Adipocyte (in vitro differentiated cells): ENCODE data around the gene PHRF1.

ENCODE experiments used
- DNase-seq: peaks from one replicate; pipeline ENCODE4 v3.0.0-alpha.2; 2015; ENCODE audit warnings: low read depth
- H3K27me3 ChIP-seq: replicated peaks from 2 replicates; pipeline ENCODE4 v1.7.0; 2013; ENCODE audit warnings: mild to moderate bottlenecking, low read length, moderate library complexity; ENCODE audit not compliant: control insufficient read depth, insufficient read depth
- H3K36me3 ChIP-seq: 2 replicates; pipeline ENCODE4 v1.7.0; 2013; ENCODE audit warnings: low read length, mild to moderate bottlenecking, moderate library complexity; ENCODE audit not compliant: control insufficient read depth, insufficient read depth, severe bottlenecking
- H3K4me1 ChIP-seq: 2 replicates; pipeline ENCODE4 v1.7.0; 2013; ENCODE audit warnings: mild to moderate bottlenecking, low read length, moderate library complexity; ENCODE audit not compliant: control insufficient read depth, insufficient read depth
- H3K4me3 ChIP-seq: 2 replicates; pipeline ENCODE4 v1.7.0; 2013; ENCODE audit warnings: mild to moderate bottlenecking, low read length, moderate library complexity
- H3K9ac ChIP-seq: 2 replicates; pipeline ENCODE4 v1.7.0; 2013; ENCODE audit warnings: mild to moderate bottlenecking, low read length, moderate library complexity
- H3K9me3 ChIP-seq: 2 replicates; pipeline ENCODE4 v1.7.0; 2013; ENCODE audit warnings: mild to moderate bottlenecking, low read length, moderate library complexity; ENCODE audit not compliant: control insufficient read depth

Gene PHRF1

DNA sequence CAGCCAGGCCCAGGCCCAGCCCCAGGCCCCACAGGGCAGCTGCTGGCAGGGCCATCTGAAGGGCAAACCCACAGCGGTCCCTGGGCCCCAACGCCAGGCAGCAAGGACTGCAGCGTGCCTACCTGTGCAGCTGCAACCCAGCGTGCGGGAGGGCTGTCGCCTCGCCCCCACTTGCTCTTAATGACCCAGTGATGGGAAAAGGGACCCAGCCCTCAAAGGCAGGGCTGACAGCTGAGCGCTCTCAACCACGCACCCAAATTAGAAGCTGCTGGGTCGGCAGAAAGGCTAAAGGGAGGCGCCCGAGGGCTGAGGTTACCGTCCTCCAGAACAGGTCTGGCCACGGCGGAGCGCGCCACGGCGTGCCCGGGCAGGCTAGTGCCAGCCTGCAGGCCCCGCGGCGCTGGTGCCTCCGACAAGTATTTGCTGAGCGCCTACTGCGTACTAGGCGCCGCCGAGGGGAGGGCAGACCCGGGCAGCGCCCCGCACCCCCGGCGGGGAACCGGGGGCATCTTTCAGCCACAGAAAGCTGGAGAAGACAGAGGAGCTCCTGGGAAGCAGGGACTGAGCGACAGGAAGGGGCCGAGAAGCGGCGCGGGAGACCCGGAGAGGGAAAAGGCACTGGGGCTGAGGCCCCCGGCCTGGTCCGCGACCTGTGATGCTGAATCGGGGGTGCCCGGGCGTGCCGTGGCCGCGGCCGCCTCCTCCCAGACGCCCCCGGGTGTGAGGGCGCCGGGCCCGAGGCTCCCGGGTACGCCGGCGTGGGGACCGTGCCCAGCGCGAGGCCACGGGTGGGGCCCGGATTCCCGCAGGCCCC is 41.7 kb upstream of the PHRF1 start:
- peak; percentile 67 for DNase-seq
- Histone ChIP-seq H3K9me3 (no peaks in the 10 kb centered on the region), H3K4me3 (peak overlapping the region; percentile 87), H3K9ac (peak overlapping the region; percentile 88), H3K27me3 (no peaks in the 10 kb centered on the region), H3K4me1 (peaks cover 18% of the 10 kb centered on the region), H3K36me3 (peaks cover 12% of the 10 kb centered on the region)

DNA sequence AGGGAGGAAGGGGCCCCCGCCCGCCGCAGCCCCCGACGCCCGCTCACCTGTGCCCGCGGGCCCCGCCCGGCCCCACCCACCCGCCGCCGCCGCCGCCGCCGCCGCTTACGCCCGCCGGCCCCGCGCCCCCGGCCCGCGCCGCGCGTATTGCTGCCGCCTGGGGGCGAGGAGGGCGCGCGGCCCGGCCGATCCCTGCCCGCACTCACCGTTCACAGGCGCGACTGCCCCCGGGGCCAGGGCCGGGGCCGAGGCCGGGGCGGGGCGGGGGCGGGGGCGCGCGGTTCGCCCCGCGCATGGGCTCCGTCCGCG is 41.1 kb upstream of the PHRF1 start:
- H3K9me3 ChIP-seq = no peaks in the 10 kb centered on the region
- H3K9ac ChIP-seq = peak overlapping the region; percentile 88
- no peak for DNase-seq
- no peaks in the 10 kb centered on the region for H3K27me3 ChIP-seq
- peaks cover 18% of the 10 kb centered on the region for H3K4me1 ChIP-seq
- H3K4me3 ChIP-seq = peak overlapping the region; percentile 87
- H3K36me3 ChIP-seq = peaks cover 12% of the 10 kb centered on the region

DNA sequence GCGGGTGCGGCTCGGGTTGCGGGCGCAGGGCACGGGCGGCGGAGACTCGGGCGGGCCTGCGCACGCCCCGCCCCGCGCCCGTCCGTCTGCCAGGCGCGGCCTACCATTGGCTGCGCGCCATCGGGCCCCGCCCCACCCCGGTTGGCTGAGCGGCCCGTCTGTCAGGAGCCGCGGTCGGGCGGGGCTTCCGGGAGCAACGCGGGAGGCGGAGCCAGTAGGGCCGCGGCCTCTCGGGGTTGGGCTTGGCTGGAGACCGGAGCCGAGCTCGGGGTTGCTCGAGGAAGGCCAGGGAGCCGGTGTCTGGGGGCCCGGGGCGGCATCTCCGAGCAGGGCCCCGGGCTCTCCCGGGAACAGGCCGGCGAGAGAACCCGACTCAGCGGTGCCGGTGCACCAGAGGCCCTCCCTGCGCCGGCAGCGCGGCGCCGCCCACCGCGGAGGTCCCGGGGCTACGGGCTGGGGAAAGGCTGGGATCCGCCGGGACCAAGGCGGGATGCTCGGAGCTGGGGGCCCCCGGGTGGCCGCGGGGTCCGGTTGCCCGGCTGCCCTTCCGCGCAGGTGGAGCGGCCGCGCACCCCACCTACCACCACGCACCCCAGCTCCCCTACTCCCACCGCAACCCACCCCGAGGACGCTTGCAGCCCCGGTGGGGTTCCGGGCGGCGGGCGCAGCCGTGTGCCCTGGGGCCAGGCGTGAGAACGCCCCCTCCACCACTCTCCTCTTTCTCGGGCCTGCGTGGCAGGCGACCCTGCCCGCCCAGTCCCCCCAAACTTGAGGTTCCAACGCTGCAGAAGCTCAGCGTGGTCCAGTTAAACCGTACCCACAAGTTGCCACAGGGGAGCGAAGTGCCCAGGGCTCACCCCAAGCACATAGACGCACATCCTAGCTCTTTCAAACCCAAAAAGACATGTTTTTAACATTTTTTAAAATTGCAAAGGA is 40.5 kb upstream of the PHRF1 start, which contains the start of gene HRAS:
TSS of gene HRAS (minus strand) at position 58 of the 936 bp plus-strand sequence.
- H3K4me1 ChIP-seq = peaks cover 18% of the 10 kb centered on the region
- DNase-seq = peak; percentile 98
- peak within 1 kb of the TSS; percentile 87 for H3K4me3 ChIP-seq
- H3K27me3 ChIP-seq = no peaks in the 10 kb centered on the region
- H3K9me3 ChIP-seq = no peaks in the 10 kb centered on the region
- peaks cover 12% of the 10 kb centered on the region for H3K36me3 ChIP-seq
- peak within 1 kb of the TSS; percentile 88 for H3K9ac ChIP-seq

DNA sequence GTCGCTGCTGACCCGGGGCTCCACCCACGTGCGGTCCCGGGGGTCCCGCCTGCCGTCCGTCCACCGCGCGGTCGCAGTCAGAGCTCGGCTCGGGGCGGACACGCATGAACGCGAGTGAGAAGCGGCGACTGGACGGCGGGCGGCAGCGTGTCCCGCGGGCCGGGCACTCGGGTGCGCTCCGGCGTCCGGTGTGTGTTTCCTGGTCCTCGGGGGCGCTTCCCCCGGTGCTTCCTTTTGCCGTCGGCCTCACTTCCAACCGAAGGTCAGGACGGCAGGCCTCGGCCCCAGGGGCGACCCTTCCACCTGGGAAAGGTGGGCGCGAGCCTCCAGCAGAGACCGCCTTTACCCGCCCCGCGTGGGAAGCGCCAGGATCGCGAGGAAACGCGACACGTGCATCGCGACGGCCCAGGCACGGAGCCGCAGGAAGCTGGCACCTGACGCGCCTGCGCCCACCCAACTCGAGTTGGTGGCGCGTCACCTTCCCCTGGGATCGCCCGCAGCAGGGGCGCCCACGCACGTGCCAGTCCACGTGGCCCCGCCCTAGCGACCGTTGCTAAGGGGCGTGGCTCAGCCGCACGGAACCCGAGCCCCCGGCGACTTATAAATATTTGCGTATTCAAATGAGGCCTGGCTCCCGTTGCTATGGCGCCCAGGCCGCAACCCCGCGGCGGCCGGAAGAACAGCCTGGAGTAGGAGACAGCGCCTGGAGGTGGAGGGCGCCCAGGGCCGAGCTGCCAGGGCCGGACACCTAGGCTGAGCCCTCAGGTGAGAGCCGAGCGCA is 39.2 kb upstream of the PHRF1 start, which contains the start of gene LRRC56:
TSS of gene LRRC56 (plus strand) at position 687 of the 781 bp plus-strand sequence. CDS start 3,158 bp downstream, outside the sequence.
- Histone ChIP-seq H3K4me1 (peaks cover 18% of the 10 kb centered on the region), H3K9me3 (no peaks in the 10 kb centered on the region), H3K4me3 (peak within 1 kb of the TSS; percentile 54), H3K9ac (no peak within 1 kb of the TSS), H3K27me3 (no peaks in the 10 kb centered on the region), H3K36me3 (peaks cover 9% of the 10 kb centered on the region)
- DNase-seq = peak; percentile 80

- DNase-seq = no peak
- peaks cover 5% of the 10 kb centered on the region for H3K36me3 ChIP-seq
- no peak overlapping the region for H3K9ac ChIP-seq
- H3K9me3 ChIP-seq = no peaks in the 10 kb centered on the region
- peaks cover 18% of the 10 kb centered on the region for H3K4me1 ChIP-seq
- H3K27me3 ChIP-seq = no peaks in the 10 kb centered on the region
- H3K4me3 ChIP-seq = peak overlapping the region; percentile 54
These were observed 38.4 kb upstream of the PHRF1 start for GRCh38 chr11:537622-538430.

GRCh38 chr11:538431-539051 is 37.7 kb upstream of the PHRF1 start:
- H3K4me1 ChIP-seq = peaks cover 18% of the 10 kb centered on the region
- no peaks in the 10 kb centered on the region for H3K27me3 ChIP-seq
- H3K36me3 ChIP-seq = peaks cover 2% of the 10 kb centered on the region
- DNase-seq = no peak
- no peak overlapping the region for H3K4me3 ChIP-seq
- H3K9ac ChIP-seq = no peak overlapping the region
- H3K9me3 ChIP-seq = no peaks in the 10 kb centered on the region

DNA sequence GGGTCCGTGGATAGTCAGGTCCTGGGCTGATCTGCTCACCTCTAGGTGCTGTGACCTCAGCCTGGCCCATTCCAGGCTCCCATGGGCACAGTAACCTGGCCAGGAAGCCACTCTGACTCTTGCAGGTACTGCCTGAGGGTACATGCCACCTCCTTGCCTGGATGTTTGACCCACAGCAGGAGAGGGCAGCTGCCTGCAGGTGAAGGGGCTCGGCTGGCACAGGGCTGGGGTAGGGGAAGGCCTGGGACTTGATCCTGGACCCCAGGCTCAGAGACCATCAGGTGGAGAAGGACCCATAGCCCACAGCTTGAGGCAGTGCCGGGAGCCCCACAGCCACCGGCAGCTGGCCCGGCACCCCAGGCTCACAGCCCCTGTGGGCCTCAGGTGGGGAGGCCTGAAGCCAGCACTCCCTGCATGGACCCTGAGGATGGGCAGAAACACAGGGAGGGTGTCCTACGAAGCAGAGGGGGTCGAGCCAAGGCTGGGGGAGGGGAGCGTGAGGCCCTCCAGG is 36.2 kb upstream of the PHRF1 start:
- Histone ChIP-seq H3K27me3 (no peaks in the 10 kb centered on the region), H3K4me3 (no peak overlapping the region), H3K36me3 (no peaks in the 10 kb centered on the region), H3K9me3 (no peaks in the 10 kb centered on the region), H3K4me1 (peaks cover 10% of the 10 kb centered on the region), H3K9ac (no peak overlapping the region)
- DNase-seq = no peak

DNA sequence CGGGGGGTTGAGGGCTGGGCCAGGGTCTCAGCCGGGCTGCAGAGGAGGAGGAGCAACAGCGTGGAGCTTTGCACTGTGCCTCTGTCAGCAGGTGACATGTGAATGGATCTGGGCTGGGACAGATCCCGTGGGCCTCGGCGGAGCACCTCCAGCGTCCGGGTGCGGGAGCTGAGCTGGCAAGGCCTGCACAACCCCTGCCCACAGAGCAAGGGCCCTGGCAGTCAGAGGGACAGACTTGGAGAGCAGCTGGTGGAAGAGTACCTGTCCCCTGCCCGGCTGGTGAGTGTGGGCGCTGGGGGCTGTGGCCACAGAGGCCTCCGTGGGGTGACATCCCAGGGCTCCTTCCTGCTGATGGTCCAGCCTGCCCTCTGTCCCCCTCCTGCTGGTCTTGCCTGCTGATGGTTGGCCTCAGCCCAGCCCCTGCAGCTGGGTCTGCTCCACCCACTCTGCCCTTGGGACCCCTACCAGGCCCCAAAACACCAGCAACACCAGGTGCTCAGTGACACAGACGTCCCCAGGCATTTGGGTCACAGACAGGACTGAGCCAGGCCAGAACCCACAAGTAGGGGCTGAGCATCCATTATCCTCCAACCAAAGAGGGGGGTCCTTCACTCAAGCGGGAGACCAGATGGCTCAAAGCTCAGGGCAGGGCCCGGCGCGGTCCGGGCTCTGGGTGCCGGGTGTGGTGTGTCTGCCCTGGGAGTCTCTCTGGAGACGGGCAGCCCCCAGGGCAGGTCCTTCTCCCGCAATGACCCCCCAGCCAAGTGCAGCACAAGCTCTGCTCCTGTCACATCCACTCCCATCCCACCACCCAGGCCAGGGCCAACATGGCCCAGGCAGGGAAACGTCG is 35.5 kb upstream of the PHRF1 start:
- no peak overlapping the region for H3K4me3 ChIP-seq
- H3K9me3 ChIP-seq = no peaks in the 10 kb centered on the region
- no peak overlapping the region for H3K9ac ChIP-seq
- no peak for DNase-seq
- H3K27me3 ChIP-seq = no peaks in the 10 kb centered on the region
- no peaks in the 10 kb centered on the region for H3K36me3 ChIP-seq
- H3K4me1 ChIP-seq = peaks cover 10% of the 10 kb centered on the region

DNA sequence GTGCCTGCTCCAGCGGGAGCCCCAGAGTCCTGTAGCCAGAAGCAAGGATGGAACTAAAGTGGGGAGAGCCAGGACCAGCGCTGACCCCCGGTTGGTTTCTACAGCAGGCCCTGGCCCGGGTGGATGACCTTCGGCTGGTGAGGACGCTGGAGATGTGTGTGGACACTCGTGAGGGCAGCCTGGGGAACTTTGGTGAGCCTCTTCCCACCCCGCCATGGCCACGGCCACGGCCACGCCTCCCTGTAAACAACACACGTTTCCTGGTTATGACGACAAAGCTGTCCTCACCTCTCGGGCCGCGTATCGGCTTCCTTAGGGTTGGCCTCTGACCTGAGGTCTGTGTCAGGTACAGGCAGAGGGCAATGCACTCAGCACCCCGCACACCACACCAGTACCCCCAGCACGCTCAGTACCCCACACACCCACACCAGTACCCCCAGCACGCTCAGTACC is 34.8 kb upstream of the PHRF1 start:
- Histone ChIP-seq H3K9me3 (no peaks in the 10 kb centered on the region), H3K4me3 (no peak overlapping the region), H3K4me1 (peaks cover 7% of the 10 kb centered on the region), H3K27me3 (no peaks in the 10 kb centered on the region), H3K36me3 (no peaks in the 10 kb centered on the region), H3K9ac (no peak overlapping the region)
- DNase-seq = no peak
